ENCODE measurements around the gene ATP9B. TPM values are rescaled to one million over a fixed set of nuclear protein-coding genes. Genes with fewer than 3 reads are reported as not detected.

Gene ATP9B
- total RNA-seq, 2 donors from 2014 or later = 29.1 to 38.1 TPM

GRCh38 chr18:79250301-79250981 is 181.2 kb downstream of the ATP9B start:
- H3K9ac ChIP-seq (ENCODE audit: extremely low read depth, low read length, poor library complexity, severe bottlenecking) = no peak overlapping the region
- no peak overlapping the region for H3K4me3 ChIP-seq (ENCODE audit: low read length)
- H3K4me1 ChIP-seq (ENCODE audit: control insufficient read depth, insufficient read depth, low read length) = no peaks in the 10 kb centered on the region
- peaks cover 6% of the 10 kb centered on the region for H3K36me3 ChIP-seq (ENCODE audit: control insufficient read depth, insufficient read depth, low read length)
- WGBS, 2 experiments (ENCODE audit: insufficient coverage in 1 of 2, insufficient read length in 1 of 2) = 90 to 91% methylated on average over 9 to 12 of the region's 12 CpGs
- Mint-ChIP-seq H3K27me3 (ENCODE audit: insufficient read depth) (no peaks in the 10 kb centered on the region), H3K4me1 (peaks cover 8% of the 10 kb centered on the region), H3K9me3 (no peaks in the 10 kb centered on the region), H3K27ac (no peak overlapping the region), H3K4me3 (no peak overlapping the region), H3K36me3 (ENCODE audit: low read depth) (peaks cover 5% of the 10 kb centered on the region)
- DNase-seq = no peak
- H3K27ac ChIP-seq (ENCODE audit: low read depth, low read length) = no peak overlapping the region
- H3K9me3 ChIP-seq (ENCODE audit: control insufficient read depth, low read length) = no peaks in the 10 kb centered on the region
- no peak for TF ChIP-seq CTCF (conservative IDR thresholded peaks at IDR 0.05)
- no peaks in the 10 kb centered on the region for H3K27me3 ChIP-seq (ENCODE audit: control insufficient read depth, insufficient read depth, low read length, poor library complexity, severe bottlenecking)

GRCh38 chr18:79251021-79251420 is 181.8 kb downstream of the ATP9B start:
- H3K36me3 ChIP-seq (ENCODE audit: control insufficient read depth, insufficient read depth, low read length) = peaks cover 6% of the 10 kb centered on the region
- H3K4me1 ChIP-seq (ENCODE audit: control insufficient read depth, insufficient read depth, low read length) = no peaks in the 10 kb centered on the region
- Mint-ChIP-seq H3K4me1 (peaks cover 10% of the 10 kb centered on the region), H3K9me3 (no peaks in the 10 kb centered on the region), H3K27ac (no peak overlapping the region), H3K36me3 (ENCODE audit: low read depth) (peaks cover 5% of the 10 kb centered on the region), H3K27me3 (ENCODE audit: insufficient read depth) (no peaks in the 10 kb centered on the region), H3K4me3 (no peak overlapping the region)
- no peak overlapping the region for H3K27ac ChIP-seq (ENCODE audit: low read depth, low read length)
- no peak overlapping the region for H3K9ac ChIP-seq (ENCODE audit: extremely low read depth, low read length, poor library complexity, severe bottlenecking)
- no peak for TF ChIP-seq CTCF (conservative IDR thresholded peaks at IDR 0.05)
- no peak for DNase-seq
- 92 to 93% methylated on average over 7 to 9 of the region's 9 CpGs for WGBS, 2 experiments (ENCODE audit: insufficient coverage in 1 of 2, insufficient read length in 1 of 2)
- H3K4me3 ChIP-seq (ENCODE audit: low read length) = no peak overlapping the region
- no peaks in the 10 kb centered on the region for H3K27me3 ChIP-seq (ENCODE audit: control insufficient read depth, insufficient read depth, low read length, poor library complexity, severe bottlenecking)
- H3K9me3 ChIP-seq (ENCODE audit: control insufficient read depth, low read length) = no peaks in the 10 kb centered on the region

- peaks cover 6% of the 10 kb centered on the region for H3K36me3 ChIP-seq (ENCODE audit: control insufficient read depth, insufficient read depth, low read length)
- no peaks in the 10 kb centered on the region for H3K4me1 ChIP-seq (ENCODE audit: control insufficient read depth, insufficient read depth, low read length)
- Mint-ChIP-seq H3K27me3 (ENCODE audit: insufficient read depth) (no peaks in the 10 kb centered on the region), H3K4me3 (no peak overlapping the region), H3K27ac (no peak overlapping the region), H3K9me3 (no peaks in the 10 kb centered on the region), H3K4me1 (peaks cover 6% of the 10 kb centered on the region), H3K36me3 (ENCODE audit: low read depth) (peaks cover 5% of the 10 kb centered on the region)
- no peaks in the 10 kb centered on the region for H3K27me3 ChIP-seq (ENCODE audit: control insufficient read depth, insufficient read depth, low read length, poor library complexity, severe bottlenecking)
- H3K9me3 ChIP-seq (ENCODE audit: control insufficient read depth, low read length) = no peaks in the 10 kb centered on the region
- H3K27ac ChIP-seq (ENCODE audit: low read depth, low read length) = no peak overlapping the region
- TF ChIP-seq CTCF (conservative IDR thresholded peaks at IDR 0.05) = no peak
- no peak overlapping the region for H3K4me3 ChIP-seq (ENCODE audit: low read length)
- DNase-seq = no peak
- WGBS, 2 experiments (ENCODE audit: insufficient coverage in 1 of 2, insufficient read length in 1 of 2) = 89 to 95% methylated on average over 11 to 18 of the region's 20 CpGs
- no peak overlapping the region for H3K9ac ChIP-seq (ENCODE audit: extremely low read depth, low read length, poor library complexity, severe bottlenecking)
Observed at GRCh38 chr18:79252904-79253633, 183.9 kb downstream of the ATP9B start.

Data from endodermal cell (in vitro differentiated cells).